ENCODE data around the gene FAM107A.

Gene FAM107A

GRCh38 chr3:58560771-58561311 lies 16.4 kb downstream of the FAM107A start:
- Histone ChIP-seq H2AFZ (ENCODE audit: low read depth, low read length) (no peak overlapping the region), H3K36me3 (replicated peaks; ENCODE audit: low read depth, low read length) (no peaks in the 10 kb centered on the region), H3K27ac (ENCODE audit: low read length) (no peak overlapping the region), H3K4me2 (ENCODE audit: low read length) (no peak overlapping the region), H3K9ac (ENCODE audit: low read length) (no peak overlapping the region), H4K20me1 (ENCODE audit: insufficient read depth, low read length) (no peaks in the 10 kb centered on the region), H3K27me3 (ENCODE audit: low read depth, low read length) (peaks cover 3% of the 10 kb centered on the region; the same call in 1 of the 2 replicates), H3K79me2 (ENCODE audit: low read length) (no peaks in the 10 kb centered on the region), H3K4me3 (ENCODE audit: low read length) (no peak overlapping the region), H3K4me1 (ENCODE audit: low read length) (no peaks in the 10 kb centered on the region), H3K9me3 (ENCODE audit: insufficient read depth, low read length) (no peaks in the 10 kb centered on the region)
- TF ChIP-seq EZH2phosphoT487 (IDR thresholded peaks at IDR 0.05; ENCODE audit: low read depth), result no peak
- TF ChIP-seq, protein P1, sequence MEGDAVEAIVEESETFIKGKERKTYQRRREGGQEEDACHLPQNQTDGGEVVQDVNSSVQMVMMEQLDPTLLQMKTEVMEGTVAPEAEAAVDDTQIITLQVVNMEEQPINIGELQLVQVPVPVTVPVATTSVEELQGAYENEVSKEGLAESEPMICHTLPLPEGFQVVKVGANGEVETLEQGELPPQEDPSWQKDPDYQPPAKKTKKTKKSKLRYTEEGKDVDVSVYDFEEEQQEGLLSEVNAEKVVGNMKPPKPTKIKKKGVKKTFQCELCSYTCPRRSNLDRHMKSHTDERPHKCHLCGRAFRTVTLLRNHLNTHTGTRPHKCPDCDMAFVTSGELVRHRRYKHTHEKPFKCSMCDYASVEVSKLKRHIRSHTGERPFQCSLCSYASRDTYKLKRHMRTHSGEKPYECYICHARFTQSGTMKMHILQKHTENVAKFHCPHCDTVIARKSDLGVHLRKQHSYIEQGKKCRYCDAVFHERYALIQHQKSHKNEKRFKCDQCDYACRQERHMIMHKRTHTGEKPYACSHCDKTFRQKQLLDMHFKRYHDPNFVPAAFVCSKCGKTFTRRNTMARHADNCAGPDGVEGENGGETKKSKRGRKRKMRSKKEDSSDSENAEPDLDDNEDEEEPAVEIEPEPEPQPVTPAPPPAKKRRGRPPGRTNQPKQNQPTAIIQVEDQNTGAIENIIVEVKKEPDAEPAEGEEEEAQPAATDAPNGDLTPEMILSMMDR (IDR thresholded peaks at IDR 0.05; ENCODE audit: low read depth, low read length), result peak; percentile 31

- Histone ChIP-seq H3K36me3 (replicated peaks; ENCODE audit: low read depth, low read length) (no peaks in the 10 kb centered on the region), H3K9ac (ENCODE audit: low read length) (no peak overlapping the region), H3K4me2 (ENCODE audit: low read length) (no peak overlapping the region), H2AFZ (ENCODE audit: low read depth, low read length) (no peak overlapping the region), H3K4me1 (ENCODE audit: low read length) (no peaks in the 10 kb centered on the region), H4K20me1 (ENCODE audit: insufficient read depth, low read length) (no peaks in the 10 kb centered on the region), H3K4me3 (ENCODE audit: low read length) (no peak overlapping the region), H3K27ac (ENCODE audit: low read length) (no peak overlapping the region), H3K27me3 (ENCODE audit: low read depth, low read length) (peaks cover 5% of the 10 kb centered on the region; the same call in 1 of the 2 replicates), H3K9me3 (ENCODE audit: insufficient read depth, low read length) (no peaks in the 10 kb centered on the region), H3K79me2 (ENCODE audit: low read length) (no peaks in the 10 kb centered on the region)
- no peak for TF ChIP-seq EZH2phosphoT487 (IDR thresholded peaks at IDR 0.05; ENCODE audit: low read depth)
- TF ChIP-seq, protein P1 (IDR thresholded peaks at IDR 0.05; ENCODE audit: low read depth, low read length), result no peak
Observed at GRCh38 chr3:58559586-58559985, 17.6 kb downstream of the FAM107A start.

GRCh38 chr3:58557491-58557890 lies 19.7 kb downstream of the FAM107A start:
- Histone ChIP-seq H3K4me1 (ENCODE audit: low read length) (no peaks in the 10 kb centered on the region), H3K4me3 (ENCODE audit: low read length) (no peak overlapping the region), H3K27me3 (ENCODE audit: low read depth, low read length) (peaks cover 5% of the 10 kb centered on the region; the same call in 1 of the 2 replicates), H3K79me2 (ENCODE audit: low read length) (no peaks in the 10 kb centered on the region), H3K9me3 (ENCODE audit: insufficient read depth, low read length) (no peaks in the 10 kb centered on the region), H2AFZ (ENCODE audit: low read depth, low read length) (no peak overlapping the region), H3K4me2 (ENCODE audit: low read length) (no peak overlapping the region), H4K20me1 (ENCODE audit: insufficient read depth, low read length) (no peaks in the 10 kb centered on the region), H3K9ac (ENCODE audit: low read length) (no peak overlapping the region), H3K27ac (ENCODE audit: low read length) (no peak overlapping the region), H3K36me3 (replicated peaks; ENCODE audit: low read depth, low read length) (no peaks in the 10 kb centered on the region)
- TF ChIP-seq EZH2phosphoT487 (IDR thresholded peaks at IDR 0.05; ENCODE audit: low read depth), result no peak
- TF ChIP-seq, protein P1 (IDR thresholded peaks at IDR 0.05; ENCODE audit: low read depth, low read length), result no peak

GRCh38 chr3:58556761-58557221 lies 20.4 kb downstream of the FAM107A start:
- no peak overlapping the region for H2AFZ ChIP-seq (ENCODE audit: low read depth, low read length)
- peaks cover 5% of the 10 kb centered on the region; the same call in 1 of the 2 replicates for H3K27me3 ChIP-seq (ENCODE audit: low read depth, low read length)
- no peaks in the 10 kb centered on the region for H4K20me1 ChIP-seq (ENCODE audit: insufficient read depth, low read length)
- no peak overlapping the region for H3K27ac ChIP-seq (ENCODE audit: low read length)
- H3K9ac ChIP-seq (ENCODE audit: low read length), result no peak overlapping the region
- H3K36me3 ChIP-seq (replicated peaks; ENCODE audit: low read depth, low read length), result no peaks in the 10 kb centered on the region
- H3K4me1 ChIP-seq (ENCODE audit: low read length), result no peaks in the 10 kb centered on the region
- no peak overlapping the region for H3K4me2 ChIP-seq (ENCODE audit: low read length)
- no peak overlapping the region for H3K4me3 ChIP-seq (ENCODE audit: low read length)
- H3K79me2 ChIP-seq (ENCODE audit: low read length), result no peaks in the 10 kb centered on the region
- no peaks in the 10 kb centered on the region for H3K9me3 ChIP-seq (ENCODE audit: insufficient read depth, low read length)
- TF ChIP-seq, protein P1 (IDR thresholded peaks at IDR 0.05; ENCODE audit: low read depth, low read length), result no peak
- no peak for TF ChIP-seq EZH2phosphoT487 (IDR thresholded peaks at IDR 0.05; ENCODE audit: low read depth)

Data from OCI-LY3 (cell line).